Neural cell (in vitro differentiated cells): ENCODE data around the gene NACC2. TPM values are rescaled to one million over a fixed set of nuclear protein-coding genes. Genes with fewer than 3 reads are reported as not detected.

Source experiments
- H2AFZ ChIP-seq: fragments of 200-600, 300-800 bp; sonication (generic), shearing (Covaris generic); 2 replicates; pipeline ENCODE4 v1.6.0; 2014; ENCODE audit warnings: low read depth, mild to moderate bottlenecking, antibody characterized with exemption, low read length, moderate library complexity
- H3F3A ChIP-seq: fragments of 200-600 bp; shearing (Covaris generic); 2 replicates; pipeline ENCODE4 v1.6.1; 2016; ENCODE audit warnings: mild to moderate bottlenecking, moderate library complexity, mixed read lengths, antibody characterized with exemption, low read length; ENCODE audit not compliant: insufficient read depth, poor library complexity, severe bottlenecking
- H3K27ac ChIP-seq: fragments of 200-600, 300-800 bp; sonication (generic), shearing (Covaris generic); 2 replicates; pipeline ENCODE4 v1.5.1; 2014; ENCODE audit warnings: mild to moderate bottlenecking, low read length, moderate library complexity
- H3K27me3 ChIP-seq: fragments of 300-800, 200-600 bp; sonication (generic), shearing (Covaris generic); 2 replicates; pipeline ENCODE4 v1.6.0; 2014; ENCODE audit warnings: mild to moderate bottlenecking, low read depth, low read length, moderate library complexity; ENCODE audit not compliant: insufficient read depth
- H3K36me3 ChIP-seq: fragments of 300-800, 200-600 bp; sonication (generic), shearing (Covaris generic); 2 replicates; pipeline ENCODE4 v1.5.1; 2014; ENCODE audit warnings: mild to moderate bottlenecking, antibody characterized with exemption, low read length, moderate library complexity; ENCODE audit not compliant: insufficient read depth
- H3K4me2 ChIP-seq: fragments of 300-800, 200-600 bp; sonication (generic), shearing (Covaris generic); 2 replicates; pipeline ENCODE4 v1.6.0; 2014; ENCODE audit warnings: mild to moderate bottlenecking, low read length
- H3K4me3 ChIP-seq: fragments of 300-800, 200-600 bp; sonication (generic), shearing (Covaris generic); 2 replicates; pipeline ENCODE4 v1.5.1; 2014; ENCODE audit warnings: mild to moderate bottlenecking, low read length, moderate library complexity
- H3K79me2 ChIP-seq: fragments of 200-600 bp; shearing (Covaris generic); replicated peaks from 2 replicates; pipeline ENCODE4 v1.6.0; 2014; ENCODE audit warnings: mild to moderate bottlenecking, low read length, moderate library complexity; ENCODE audit not compliant: insufficient read depth
- H3K9ac ChIP-seq: fragments of 300-800, 200-600 bp; sonication (generic), shearing (Covaris generic); 2 replicates; pipeline ENCODE4 v1.6.1; 2016; ENCODE audit warnings: mild to moderate bottlenecking, low read length, mixed read lengths
- H3K9me2 ChIP-seq: fragments of 200-600 bp; shearing (Covaris generic); 2 replicates; pipeline ENCODE4 v1.6.1; 2016; ENCODE audit warnings: mild to moderate bottlenecking, low read length, mixed read lengths; ENCODE audit not compliant: insufficient read depth
- H3K9me3 ChIP-seq: fragments of 200-600, 300-800 bp; sonication (generic), shearing (Covaris generic); 2 replicates; pipeline ENCODE4 v1.6.1; 2016; ENCODE audit warnings: mild to moderate bottlenecking, mixed run types, low read length, moderate library complexity, mixed read lengths
- H4K20me1 ChIP-seq: fragments of 200-600 bp; shearing (Covaris generic); 2 replicates; pipeline ENCODE4 v1.6.1; 2016; ENCODE audit warnings: mild to moderate bottlenecking, mixed run types; ENCODE audit not compliant: insufficient read depth
- EP300 ChIP-seq: fragments of 450-650 bp; conservative IDR thresholded peaks from 2 replicates; pipeline ENCODE4 v1.6.1; 2014; ENCODE audit warnings: antibody characterized with exemption, mild to moderate bottlenecking, moderate library complexity; ENCODE audit not compliant: poor library complexity, severe bottlenecking
- EZH2 ChIP-seq: fragments of 200-600, 300-800 bp; shearing (Covaris generic), sonication (generic); IDR thresholded peaks from 2 replicates; pipeline ENCODE4 v1.6.1; 2014; ENCODE audit warnings: antibody characterized with exemption, low read length, borderline replicate concordance, mild to moderate bottlenecking; ENCODE audit not compliant: insufficient read depth, poor library complexity, severe bottlenecking
- MXI1 ChIP-seq: fragments of 450-650 bp; conservative IDR thresholded peaks from 2 replicates; pipeline ENCODE4 v1.6.1; 2014; ENCODE audit warnings: antibody characterized with exemption, mild to moderate bottlenecking; ENCODE audit not compliant: poor library complexity, severe bottlenecking
- POLR2AphosphoS5 ChIP-seq: IDR thresholded peaks from 2 replicates; pipeline ENCODE4 v1.6.1; 2012
- RAD21 ChIP-seq: fragments of 450-650 bp; conservative IDR thresholded peaks from 2 replicates; pipeline ENCODE4 v1.6.1; 2014; ENCODE audit warnings: antibody characterized with exemption, mild to moderate bottlenecking, moderate library complexity
- SMC3 ChIP-seq: fragments of 450-650 bp; conservative IDR thresholded peaks from 2 replicates; pipeline ENCODE4 v1.6.1; 2014; ENCODE audit warnings: antibody characterized with exemption, mild to moderate bottlenecking, moderate library complexity; ENCODE audit not compliant: poor library complexity
- TAF1 ChIP-seq: IDR thresholded peaks from 2 replicates; pipeline ENCODE4 v1.6.1; 2012; ENCODE audit warnings: low read depth
- polyA plus RNA-seq: library from polyadenylated mRNA; depleted of rRNA; stranded (reverse); fragments of >200 nt; gene quantifications from 2 replicates; pipeline ENCODE4 v1.2.3, GENCODE V29; 2014
- TF ChIP-seq, protein P1 (sequence below): IDR thresholded peaks from 2 replicates; pipeline ENCODE4 v1.6.1; 2012; ENCODE audit warnings: borderline replicate concordance
- TF ChIP-seq, protein P2 (sequence below): fragments of 450-650 bp; IDR thresholded peaks from 2 replicates; pipeline ENCODE4 v1.5.1; 2014; ENCODE audit warnings: antibody characterized with exemption, mild to moderate bottlenecking, moderate library complexity; ENCODE audit not compliant: poor library complexity, severe bottlenecking

NACC2 gene
- polyA plus RNA-seq, 1 donor from 2014 or later = 1.7 TPM

GRCh38 chr9:136079916-136080246, 15.2 kb downstream of the NACC2 start:
- TF ChIP-seq, protein P1, sequence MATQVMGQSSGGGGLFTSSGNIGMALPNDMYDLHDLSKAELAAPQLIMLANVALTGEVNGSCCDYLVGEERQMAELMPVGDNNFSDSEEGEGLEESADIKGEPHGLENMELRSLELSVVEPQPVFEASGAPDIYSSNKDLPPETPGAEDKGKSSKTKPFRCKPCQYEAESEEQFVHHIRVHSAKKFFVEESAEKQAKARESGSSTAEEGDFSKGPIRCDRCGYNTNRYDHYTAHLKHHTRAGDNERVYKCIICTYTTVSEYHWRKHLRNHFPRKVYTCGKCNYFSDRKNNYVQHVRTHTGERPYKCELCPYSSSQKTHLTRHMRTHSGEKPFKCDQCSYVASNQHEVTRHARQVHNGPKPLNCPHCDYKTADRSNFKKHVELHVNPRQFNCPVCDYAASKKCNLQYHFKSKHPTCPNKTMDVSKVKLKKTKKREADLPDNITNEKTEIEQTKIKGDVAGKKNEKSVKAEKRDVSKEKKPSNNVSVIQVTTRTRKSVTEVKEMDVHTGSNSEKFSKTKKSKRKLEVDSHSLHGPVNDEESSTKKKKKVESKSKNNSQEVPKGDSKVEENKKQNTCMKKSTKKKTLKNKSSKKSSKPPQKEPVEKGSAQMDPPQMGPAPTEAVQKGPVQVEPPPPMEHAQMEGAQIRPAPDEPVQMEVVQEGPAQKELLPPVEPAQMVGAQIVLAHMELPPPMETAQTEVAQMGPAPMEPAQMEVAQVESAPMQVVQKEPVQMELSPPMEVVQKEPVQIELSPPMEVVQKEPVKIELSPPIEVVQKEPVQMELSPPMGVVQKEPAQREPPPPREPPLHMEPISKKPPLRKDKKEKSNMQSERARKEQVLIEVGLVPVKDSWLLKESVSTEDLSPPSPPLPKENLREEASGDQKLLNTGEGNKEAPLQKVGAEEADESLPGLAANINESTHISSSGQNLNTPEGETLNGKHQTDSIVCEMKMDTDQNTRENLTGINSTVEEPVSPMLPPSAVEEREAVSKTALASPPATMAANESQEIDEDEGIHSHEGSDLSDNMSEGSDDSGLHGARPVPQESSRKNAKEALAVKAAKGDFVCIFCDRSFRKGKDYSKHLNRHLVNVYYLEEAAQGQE = no peak
- no peak for TF ChIP-seq POLR2AphosphoS5
- Histone ChIP-seq H3K9me2 (no peaks in the 10 kb centered on the region), H3K4me2 (no peak overlapping the region), H2AFZ (no peak overlapping the region), H3K36me3 (no peaks in the 10 kb centered on the region), H4K20me1 (no peaks in the 10 kb centered on the region), H3F3A (no peaks in the 10 kb centered on the region), H3K9ac (no peak overlapping the region), H3K27me3 (no peaks in the 10 kb centered on the region), H3K79me2 (no peaks in the 10 kb centered on the region), H3K4me3 (no peak overlapping the region), H3K27ac (no peak overlapping the region), H3K9me3 (no peaks in the 10 kb centered on the region)

GRCh38 chr9:136079211-136079915, 15.7 kb downstream of the NACC2 start:
- Histone ChIP-seq H3K79me2 (no peaks in the 10 kb centered on the region), H2AFZ (no peak overlapping the region), H3K4me3 (no peak overlapping the region), H3K27me3 (no peaks in the 10 kb centered on the region), H3K36me3 (no peaks in the 10 kb centered on the region), H3K4me2 (no peak overlapping the region), H3K27ac (no peak overlapping the region), H3K9me2 (no peaks in the 10 kb centered on the region), H4K20me1 (no peaks in the 10 kb centered on the region), H3K9ac (no peak overlapping the region), H3F3A (no peaks in the 10 kb centered on the region), H3K9me3 (no peaks in the 10 kb centered on the region)
- TF ChIP-seq MXI1 = no peak
- no peak for TF ChIP-seq RAD21
- TF ChIP-seq, protein P2, sequence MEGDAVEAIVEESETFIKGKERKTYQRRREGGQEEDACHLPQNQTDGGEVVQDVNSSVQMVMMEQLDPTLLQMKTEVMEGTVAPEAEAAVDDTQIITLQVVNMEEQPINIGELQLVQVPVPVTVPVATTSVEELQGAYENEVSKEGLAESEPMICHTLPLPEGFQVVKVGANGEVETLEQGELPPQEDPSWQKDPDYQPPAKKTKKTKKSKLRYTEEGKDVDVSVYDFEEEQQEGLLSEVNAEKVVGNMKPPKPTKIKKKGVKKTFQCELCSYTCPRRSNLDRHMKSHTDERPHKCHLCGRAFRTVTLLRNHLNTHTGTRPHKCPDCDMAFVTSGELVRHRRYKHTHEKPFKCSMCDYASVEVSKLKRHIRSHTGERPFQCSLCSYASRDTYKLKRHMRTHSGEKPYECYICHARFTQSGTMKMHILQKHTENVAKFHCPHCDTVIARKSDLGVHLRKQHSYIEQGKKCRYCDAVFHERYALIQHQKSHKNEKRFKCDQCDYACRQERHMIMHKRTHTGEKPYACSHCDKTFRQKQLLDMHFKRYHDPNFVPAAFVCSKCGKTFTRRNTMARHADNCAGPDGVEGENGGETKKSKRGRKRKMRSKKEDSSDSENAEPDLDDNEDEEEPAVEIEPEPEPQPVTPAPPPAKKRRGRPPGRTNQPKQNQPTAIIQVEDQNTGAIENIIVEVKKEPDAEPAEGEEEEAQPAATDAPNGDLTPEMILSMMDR = no peak
- no peak for TF ChIP-seq SMC3
- no peak for TF ChIP-seq EZH2
- TF ChIP-seq POLR2AphosphoS5 = no peak
- no peak for TF ChIP-seq EP300
- no peak for TF ChIP-seq TAF1
- TF ChIP-seq, protein P1 = no peak
